HG03066 (cell line): ENCODE measurements around the gene ATP10A.

Source experiments
- ATAC-seq: cut with Tn5 transposase; IDR thresholded peaks from one replicate; pipeline ENCODE4 v1.9.1; 2021; ENCODE audit warnings: low read depth; ENCODE audit not compliant: unreplicated experiment

Gene ATP10A

DNA sequence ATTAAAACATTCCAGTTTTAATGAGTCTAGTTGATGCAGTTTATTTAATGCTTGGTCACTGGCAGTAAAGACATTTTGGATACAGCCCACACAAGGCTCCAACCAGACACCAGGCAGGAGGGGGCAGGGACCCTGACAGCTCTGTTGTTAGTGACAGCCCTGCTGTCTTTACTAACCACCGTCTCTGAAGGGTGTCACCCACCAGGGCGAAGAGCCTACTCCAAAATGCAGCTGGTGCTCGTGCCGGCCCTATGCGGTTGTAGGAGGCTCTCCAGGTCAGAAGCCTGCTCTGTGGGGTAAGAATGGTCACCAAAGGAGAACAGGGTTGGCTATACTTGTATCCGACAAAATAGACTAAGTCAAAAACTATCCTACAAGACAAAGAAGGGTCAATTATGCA, 132.2 kb downstream of the ATP10A start:
- no peak for ATAC-seq

DNA sequence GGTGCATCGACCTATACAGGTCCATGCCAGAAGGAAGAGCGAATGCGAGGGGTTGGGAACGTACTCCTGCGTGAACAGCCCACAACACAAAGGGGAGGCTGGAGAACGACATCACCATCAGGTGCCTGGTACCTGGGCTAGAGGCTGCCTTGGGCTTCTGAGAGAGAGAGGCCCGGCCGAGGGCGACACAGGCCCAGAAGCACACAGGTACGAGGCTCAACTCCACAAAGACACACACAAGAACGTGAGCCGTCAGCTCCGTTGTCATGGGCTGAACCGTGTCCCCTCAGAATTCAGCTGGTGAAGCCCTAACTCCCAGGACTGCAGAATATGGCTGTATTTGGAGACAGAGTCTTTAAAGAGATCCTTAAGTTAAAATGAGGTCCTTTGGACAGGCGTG, 134.3 kb downstream of the ATP10A start:
- no peak for ATAC-seq

DNA sequence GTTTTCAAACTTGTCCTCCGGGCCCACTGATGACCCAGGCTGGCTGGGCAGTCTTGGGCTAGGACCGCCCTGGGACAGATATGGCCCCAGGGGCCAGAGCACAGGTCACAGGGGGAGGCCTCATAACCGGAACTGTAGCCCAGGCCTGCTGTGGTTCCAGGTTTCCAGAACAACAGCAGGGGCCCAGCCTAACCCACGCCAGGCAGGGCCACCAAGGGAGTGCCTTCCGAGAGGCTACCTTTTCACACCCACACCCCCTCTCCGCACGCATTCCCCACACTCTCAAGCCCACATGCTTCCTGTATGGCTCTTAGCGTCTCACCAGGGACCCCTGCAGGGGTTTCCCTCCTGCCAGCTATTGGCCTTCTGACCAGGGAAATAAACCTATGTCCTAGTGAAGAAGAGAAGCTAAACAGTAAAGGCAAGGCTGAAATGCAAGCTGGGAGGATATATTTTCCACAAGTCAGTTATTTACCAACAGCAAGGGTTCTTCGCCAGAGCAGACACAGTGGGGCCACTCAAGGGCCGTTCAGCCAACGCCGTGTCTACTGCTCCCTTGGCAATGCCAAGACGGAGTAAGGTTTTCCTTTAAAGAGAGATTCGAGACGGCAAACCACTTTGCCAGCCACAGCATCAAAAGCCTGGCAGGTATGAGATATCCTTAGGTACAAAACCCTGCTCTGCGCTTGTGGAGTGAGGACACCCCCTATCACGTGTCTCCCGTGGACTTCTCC, 135.1 kb downstream of the ATP10A start:
- ATAC-seq = no peak

DNA sequence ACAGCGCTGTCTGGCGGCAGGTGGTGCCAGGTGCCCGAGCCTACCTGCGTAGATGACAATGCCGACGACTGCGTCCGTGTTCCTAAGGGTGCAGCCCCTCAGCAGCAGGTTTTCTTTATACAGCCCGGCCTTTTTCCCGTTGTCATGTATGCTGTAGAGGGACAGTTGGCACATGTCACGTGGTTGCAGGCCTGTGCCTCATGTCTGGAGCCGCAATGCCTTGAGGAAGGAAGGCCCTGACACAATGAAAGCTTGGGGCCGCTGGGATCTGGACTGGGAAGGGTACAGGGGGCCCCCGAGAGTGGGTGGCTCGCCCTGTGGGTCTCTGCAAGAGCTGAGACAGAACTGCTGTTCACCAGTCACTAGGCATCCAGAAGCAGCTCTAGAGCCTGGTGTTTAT, 136.0 kb downstream of the ATP10A start:
- no peak for ATAC-seq

DNA sequence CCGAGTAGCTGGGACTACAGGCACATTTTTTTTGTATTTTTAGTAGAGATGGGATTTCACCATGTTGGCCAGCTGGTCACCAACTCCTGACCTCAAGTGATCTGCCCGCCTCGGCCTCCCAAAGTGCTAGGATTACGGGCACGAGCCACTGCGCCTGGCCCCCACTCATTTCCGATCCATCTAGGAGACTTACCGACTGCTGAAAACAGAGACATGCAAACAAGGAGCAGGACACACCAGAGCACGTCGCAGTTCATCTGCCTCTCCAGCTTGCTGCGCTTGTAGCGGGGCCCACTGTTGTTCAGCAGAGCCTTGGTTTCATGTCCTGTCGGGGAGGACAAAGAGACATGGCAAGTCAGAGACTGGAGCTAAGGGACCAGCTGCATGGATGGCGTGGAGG, 137.4 kb downstream of the ATP10A start:
- ATAC-seq = no peak

DNA sequence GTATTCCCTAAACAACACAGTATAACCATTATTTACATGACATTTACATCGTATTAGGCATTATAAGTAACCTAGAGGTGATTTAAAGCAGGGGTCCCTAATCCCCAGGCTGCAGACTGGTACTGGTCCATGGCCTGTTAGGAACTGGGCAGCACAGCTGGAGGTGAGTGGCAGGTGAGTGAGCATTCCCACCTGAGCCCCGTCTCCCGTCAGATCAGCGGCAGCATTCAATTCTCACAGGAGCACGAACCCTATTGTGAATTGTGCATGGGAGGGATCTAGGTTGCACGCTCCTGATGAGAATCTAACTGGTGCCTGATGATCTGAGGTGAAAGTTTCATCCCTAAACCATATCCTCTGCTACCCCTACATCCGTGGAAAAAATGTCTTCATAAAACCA, 138.2 kb downstream of the ATP10A start:
- ATAC-seq = no peak

DNA sequence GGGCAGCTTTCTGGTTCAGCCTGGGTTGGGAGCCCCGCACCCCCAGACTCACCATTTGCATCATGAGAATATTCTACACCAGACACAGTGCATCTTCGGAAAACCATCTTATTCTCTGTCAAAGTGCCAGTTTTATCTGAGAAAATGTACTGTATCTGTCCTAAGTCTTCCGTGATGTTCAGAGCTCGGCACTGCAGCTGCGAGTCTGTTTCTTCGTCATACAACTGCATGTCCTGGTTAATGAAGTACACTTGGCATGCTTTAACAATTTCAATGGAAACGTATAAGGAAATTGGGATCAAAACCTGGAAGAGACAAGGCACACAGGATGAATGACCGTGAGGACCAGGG, 141.5 kb downstream of the ATP10A start:
- no peak for ATAC-seq

DNA sequence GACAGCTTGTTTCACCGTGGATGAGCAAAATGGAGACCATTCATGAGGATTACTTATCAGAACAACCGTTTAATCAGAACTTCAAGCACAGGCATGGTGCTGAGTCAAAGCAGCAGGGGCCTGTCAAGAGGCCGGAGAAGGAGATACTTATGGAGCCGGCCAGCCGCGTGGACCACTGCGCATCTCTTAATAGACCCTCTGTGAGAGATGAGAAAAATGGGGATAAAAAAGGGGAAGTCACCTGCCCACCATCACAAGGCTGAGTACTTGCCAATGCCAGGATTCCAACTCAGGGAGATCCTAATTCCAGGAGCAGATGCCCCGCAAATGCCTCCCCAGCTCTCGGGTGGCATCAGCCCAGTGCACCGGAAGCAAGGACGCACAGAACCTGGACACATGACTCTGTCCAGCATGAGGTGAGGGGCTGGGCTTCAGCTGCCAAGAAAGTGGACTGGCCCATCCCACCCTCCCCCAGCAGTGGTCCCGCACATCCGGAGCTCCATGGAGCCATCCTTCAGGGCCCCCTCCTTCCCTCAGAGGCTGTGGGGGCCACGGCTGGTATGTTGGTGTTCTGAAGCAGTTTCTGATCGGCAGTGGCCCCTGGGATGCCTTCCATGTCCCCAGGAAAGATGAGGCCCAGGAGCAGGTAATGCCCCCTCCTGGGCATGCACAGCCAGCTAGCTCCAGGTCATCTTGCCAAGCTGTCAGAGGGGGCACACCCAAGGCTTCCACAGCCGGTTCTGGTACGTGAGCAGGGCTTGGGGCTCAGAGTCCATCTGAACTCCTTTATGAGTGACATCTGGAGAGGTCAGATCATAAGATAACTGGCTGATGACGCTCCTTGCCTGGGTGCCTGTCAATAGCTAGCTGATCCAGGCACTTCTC, 143.8 kb downstream of the ATP10A start:
- no peak for ATAC-seq

DNA sequence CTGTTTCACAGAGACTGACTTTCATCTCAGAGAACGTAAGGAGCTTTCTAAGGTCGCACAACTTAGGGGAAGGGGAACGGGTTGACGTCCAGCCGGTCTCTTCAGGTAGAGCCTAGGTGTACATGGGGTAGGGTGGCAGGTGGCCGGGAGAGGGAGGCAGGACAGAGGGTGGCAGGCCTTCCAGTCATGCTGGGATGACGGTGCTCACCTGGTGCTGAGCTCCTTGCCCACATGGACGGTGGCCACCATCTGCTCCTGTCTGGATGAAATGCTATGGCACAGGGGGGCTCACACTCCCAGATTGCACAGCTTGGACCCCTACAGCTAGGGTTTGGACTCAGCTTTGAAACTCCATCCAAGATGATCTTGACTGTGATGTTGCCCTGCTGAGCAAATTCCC, 144.5 kb downstream of the ATP10A start:
- no peak for ATAC-seq

DNA sequence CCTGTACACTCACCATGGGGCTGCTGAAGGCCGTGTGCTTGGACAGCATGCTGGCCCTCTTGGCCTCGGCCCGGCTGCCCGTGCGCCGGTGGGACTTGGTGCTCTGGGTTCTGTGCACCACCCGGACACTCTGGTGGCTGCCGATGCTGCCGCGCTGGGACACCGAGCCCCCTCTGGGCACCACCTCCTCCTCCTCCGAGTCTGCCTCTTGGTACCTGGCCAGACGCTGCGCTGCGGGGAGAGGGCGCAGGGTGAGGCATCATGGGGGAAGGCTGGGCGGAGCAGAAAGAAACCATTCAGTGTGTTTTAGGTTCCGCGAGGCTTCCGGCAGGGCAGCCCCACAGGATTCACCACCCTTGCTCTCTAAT, 145.0 kb downstream of the ATP10A start:
- no peak for ATAC-seq

DNA sequence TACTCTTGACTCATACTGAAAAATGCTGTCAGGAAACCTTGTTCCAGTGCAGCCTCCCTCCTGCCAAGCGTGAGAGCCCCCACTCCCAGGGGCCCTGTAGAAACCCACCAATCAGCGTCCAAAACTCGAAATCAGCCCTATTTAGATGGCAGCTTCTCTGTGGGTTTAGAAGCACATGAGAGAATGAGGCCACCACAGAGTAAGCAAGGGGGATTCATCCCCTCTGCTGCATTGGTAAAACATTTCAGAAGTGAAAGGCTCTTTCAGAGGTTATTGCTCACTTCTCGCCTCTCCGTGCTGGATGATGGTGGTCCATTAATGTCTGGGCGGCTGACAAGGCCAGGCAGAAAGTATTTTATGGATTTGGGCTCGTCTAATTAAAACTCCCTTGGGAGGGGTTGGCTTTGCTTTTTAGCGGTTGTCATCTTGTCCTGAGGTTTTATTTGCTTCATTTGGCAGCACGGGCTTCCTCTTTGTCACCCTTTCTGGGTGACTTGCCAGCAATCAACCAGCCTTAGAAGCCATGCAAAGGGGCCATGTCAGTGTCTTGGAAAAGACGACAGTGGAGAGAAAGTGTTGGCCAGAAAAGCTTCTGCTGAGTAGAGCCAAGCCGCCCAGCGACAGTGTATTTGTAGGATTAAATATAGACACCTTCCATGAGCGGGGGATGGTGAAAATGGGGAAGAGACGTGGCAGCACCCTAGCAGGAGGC, 145.5 kb downstream of the ATP10A start:
- ATAC-seq = no peak

DNA sequence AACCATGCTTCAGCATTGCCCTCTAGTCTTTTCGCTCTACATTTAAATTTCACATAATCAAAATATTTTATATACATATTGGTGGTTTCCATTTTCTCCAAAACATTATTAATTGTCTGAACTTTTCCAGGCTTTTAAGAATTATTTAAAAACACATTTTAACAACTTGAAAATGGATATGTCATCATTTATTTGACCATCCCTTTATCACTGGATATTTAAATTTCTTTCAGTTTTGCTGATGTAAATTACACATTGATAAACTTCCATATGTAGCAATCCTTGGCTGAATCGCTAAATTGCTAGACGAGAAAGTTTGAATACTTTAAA, 146.0 kb downstream of the ATP10A start:
- no peak for ATAC-seq

DNA sequence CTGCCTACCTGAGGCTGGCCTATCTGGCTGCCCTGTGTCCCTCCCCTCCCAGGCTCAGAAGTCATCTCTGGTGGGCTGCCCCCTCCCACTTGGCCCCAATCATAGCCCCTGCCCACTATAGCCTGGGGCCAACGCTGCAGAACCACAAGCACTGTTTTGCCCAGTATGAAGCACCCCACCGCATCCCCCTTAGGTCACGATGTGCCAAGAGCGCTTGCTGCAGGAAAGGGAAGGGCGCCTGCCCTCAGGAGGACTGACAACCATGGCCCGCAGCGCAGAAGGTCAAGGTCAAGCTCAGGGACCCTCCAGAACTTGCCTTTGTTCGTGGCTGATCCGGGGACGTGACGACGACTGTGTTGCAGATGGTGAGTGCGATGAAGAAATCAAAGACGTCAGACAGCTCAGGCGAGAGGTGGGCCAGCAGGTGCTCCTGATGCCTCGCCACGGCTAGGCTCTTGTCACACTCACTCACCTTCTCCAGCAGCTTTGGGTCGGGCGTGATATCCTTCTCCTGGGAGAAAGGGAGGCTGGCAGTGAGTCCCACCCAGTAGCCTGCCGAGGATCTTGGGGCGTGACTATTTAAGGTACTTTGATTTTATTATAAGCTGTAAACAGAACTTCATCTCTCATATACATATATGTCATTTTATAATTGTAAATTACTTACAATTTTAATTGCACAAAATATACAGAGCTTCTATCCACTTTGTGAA, 146.6 kb downstream of the ATP10A start:
- ATAC-seq = no peak

DNA sequence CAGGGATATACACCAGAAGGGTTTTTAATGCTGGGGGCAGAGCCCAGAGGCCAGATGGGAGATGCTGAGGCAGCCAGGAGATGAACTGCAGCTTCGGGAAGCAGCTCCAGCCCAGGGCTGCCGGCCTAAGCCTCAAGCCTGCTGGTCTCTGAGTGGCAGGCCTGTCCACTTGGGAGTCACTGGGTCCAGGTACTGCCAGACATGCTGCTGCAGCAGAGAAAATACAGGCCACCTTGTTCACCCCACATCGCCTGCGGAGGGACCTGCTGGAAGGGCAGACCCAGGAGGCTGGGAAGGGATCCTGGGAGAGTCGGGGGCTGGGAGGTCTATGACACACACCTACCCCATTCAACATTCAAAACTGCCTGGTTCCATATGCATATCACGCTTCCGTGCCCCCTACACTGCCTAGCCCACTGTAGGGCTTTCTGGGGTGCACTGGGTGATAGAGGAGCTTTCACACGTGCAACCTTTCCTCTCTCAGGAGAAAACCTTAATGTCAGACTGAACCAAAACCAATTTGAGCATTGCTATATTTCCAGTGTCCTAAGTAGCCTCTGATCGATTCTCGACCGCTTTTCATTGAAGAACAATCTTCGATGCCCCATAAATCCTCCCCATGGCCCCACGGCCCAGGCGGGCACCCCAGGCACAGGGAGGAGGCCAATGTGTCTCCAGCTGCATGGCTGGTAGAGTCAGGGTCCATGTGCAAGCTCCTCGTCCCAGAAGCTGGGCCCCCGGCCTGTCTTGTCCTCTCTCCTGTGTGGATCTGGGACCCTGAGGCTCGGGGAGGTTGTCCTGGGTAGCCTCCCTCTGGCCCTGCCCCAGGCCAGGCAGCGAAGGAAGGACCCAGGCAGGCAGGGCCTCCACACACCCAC, 147.4 kb downstream of the ATP10A start:
- no peak for ATAC-seq

DNA sequence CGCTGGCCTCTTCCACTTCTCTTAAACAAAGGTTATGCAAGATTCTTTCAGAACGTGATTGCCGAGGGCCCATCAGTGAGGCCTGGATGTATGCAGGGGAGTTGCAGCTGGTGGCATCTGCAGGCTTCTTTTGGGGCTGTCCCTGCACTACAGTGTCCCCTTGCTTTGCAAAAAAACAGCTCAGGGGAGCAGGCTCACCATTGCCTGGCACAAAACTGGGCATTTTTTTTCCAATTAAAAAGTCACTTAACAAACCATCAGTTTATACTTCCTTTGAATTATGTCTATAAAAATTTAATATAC, 148.6 kb downstream of the ATP10A start:
- no peak for ATAC-seq

DNA sequence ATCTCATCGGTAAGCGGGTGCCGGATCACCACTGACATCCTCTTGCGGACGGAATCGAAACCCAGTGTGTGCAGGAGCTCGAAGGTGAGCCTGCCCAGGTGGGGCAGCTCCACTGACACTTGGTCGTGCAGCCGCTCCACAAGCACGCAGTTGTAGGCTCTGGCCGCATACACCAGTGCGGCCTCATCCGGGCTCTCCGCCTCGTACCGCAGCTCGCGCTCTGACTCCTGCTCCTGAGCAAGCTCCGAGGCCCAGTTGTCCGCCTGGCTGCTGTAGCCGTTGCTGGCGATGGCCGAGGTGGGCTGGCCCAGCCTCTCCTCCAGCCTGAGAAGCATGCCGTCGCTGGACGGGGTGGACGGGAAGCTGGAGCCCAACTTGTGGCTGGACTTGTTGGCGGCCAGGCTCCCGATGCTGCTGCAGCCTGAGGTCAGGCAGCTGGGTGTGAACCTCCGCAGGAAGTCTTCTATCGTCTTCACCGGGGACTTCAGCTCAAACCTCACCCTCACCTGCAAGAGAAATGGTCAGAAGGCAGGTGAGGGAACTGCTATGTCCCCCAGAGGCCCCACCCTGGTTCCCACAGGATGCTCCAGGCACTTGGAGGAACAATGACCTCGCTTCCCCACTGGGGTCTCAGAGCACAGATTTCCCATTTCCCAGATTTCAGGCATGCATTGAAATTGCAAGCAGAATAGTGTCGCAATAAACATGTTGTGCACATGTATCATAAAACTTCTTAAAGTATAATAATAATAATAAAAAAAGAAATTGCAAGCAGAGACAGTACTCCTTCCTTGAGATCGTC, 149.2 kb downstream of the ATP10A start:
- no peak for ATAC-seq

DNA sequence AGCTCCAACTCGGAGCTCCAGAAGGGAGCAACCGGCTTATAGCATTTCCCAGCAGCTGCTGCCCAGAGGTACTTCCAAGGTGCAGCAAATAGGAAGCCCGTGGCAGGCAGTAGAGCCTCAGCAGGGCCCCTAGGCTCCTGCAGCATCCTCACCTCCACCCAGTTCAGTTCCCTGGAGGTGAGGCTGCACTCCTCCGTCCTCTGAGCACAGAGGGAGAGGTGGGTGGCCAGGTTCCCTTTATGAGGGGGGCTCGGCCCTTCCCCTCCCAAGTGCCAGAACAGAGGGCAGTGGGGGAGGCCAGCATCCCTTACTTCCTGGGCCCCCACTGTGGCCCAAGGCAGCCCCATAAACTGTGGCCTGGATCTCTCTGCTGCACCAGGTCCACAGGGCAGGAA, 150.2 kb downstream of the ATP10A start:
- ATAC-seq = no peak

DNA sequence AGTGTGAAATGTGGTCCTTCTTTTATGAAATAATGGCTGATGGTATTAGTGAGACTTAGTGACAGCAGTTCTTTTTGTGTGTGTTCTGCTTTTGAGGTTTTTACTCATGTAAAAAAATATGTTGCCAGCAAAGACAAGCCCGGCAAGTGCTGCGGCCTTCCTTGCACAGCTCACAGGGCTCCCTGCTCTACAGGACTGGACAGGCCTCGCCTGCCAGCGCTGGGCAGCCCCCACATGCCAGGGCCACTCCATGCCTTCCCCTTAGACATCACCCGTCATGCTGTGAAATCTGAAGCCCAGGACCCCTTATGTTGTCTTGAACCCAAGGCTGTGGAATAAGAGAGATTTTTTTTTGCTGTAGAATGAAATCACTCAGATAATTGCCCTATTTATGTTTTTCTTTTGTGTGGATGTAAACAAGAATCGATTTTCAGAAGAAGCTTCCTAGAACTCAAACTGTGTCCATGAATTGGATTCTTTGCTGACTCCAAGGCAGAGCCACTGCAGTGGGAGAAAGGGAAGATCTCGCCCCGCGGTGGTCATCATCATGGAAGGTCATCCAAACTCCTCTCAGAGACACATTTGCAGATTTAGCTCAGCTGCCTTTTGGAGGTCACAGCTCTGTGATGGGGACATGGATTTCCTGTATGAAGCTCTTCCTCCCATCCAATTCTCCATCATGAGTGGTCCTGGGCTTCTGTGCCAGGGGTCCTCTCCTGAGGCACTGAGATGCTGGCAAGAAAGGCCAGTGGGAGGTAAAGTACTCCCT, 150.8 kb downstream of the ATP10A start:
- no peak for ATAC-seq

DNA sequence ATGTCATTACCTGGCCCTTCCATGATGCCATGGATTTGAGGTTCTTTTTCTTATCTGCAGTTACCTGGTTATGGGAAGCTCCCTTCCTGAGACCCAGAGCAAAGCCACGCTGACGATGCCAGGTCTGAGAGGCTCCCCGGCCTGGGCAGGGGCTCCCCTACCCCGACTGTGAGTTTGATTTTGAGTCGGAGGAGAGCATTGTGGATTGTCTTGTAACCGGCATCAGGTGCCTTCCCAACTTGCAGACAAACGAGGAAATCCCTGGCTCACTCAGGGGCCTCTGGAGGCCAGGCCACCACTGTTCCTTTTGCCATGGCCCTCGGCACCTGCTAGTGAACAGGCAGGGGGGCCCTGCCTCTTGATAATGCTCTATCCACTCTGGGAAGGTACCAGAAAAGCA, 151.4 kb downstream of the ATP10A start:
- ATAC-seq = no peak
